K562 (cell line): ENCODE measurements around the gene TEKT2. TPM values are rescaled to one million over a fixed set of nuclear protein-coding genes. Genes with fewer than 3 reads are reported as not detected.
A peak's percentile ranks its signal among the peaks of the same experiment; 100 is the strongest.

Source experiments
- ARID2 ChIP-seq: fragments of 450-650 bp; IDR thresholded peaks from 2 replicates; pipeline ENCODE4 v1.6.1; 2017; ENCODE audit warnings: antibody characterized with exemption, mild to moderate bottlenecking
- CHAMP1 ChIP-seq: fragments of 450-650 bp; IDR thresholded peaks from 2 replicates; pipeline ENCODE4 v1.6.1; 2016; ENCODE audit warnings: mild to moderate bottlenecking
- CXXC5 ChIP-seq: fragments of 250-450 bp; sonication (Bioruptor Pico); IDR thresholded peaks from 2 replicates; pipeline ENCODE4 v1.8.0; 2022; ENCODE audit warnings: inconsistent platforms, mild to moderate bottlenecking, moderate library complexity
- EP400 ChIP-seq: fragments of 450-650 bp; IDR thresholded peaks from 2 replicates; pipeline ENCODE4 v1.6.1; 2017; ENCODE audit warnings: antibody characterized with exemption, mild to moderate bottlenecking, moderate library complexity
- HBP1 ChIP-seq: fragments of 450-650 bp; formaldehyde crosslinking; IDR thresholded peaks from 2 replicates; pipeline ENCODE4 v1.4.0; 2022; ENCODE audit warnings: missing genetic modification characterization
- IRF9 ChIP-seq: fragments of 450-650 bp; IDR thresholded peaks from 2 replicates; pipeline ENCODE4 v1.6.1; 2016; ENCODE audit warnings: missing biosample characterization, missing genetic modification characterization
- NCOA4 ChIP-seq: fragments of 450-650 bp; IDR thresholded peaks from 2 replicates; pipeline ENCODE4 v1.6.1; 2018; ENCODE audit warnings: mild to moderate bottlenecking; ENCODE audit not compliant: partially characterized antibody
- NFRKB ChIP-seq: fragments of 450-650 bp; IDR thresholded peaks from 2 replicates; pipeline ENCODE4 v1.6.1; 2016; ENCODE audit warnings: low read depth
- ZBTB8A ChIP-seq: fragments of 450-650 bp; IDR thresholded peaks from 2 replicates; pipeline ENCODE4 v1.6.1; 2018; ENCODE audit warnings: mild to moderate bottlenecking, moderate library complexity; ENCODE audit not compliant: partially characterized antibody
- ZFP91 ChIP-seq: sonication (generic); formaldehyde crosslinking; IDR thresholded peaks from 2 replicates; pipeline ENCODE4 v1.8.0; 2022; ENCODE audit warnings: mild to moderate bottlenecking, missing genetic modification reagents
- ZFX ChIP-seq: sonication (generic); formaldehyde crosslinking; IDR thresholded peaks from 2 replicates; pipeline ENCODE4 v1.8.0; 2022; ENCODE audit warnings: mild to moderate bottlenecking, missing genetic modification reagents, moderate library complexity
- ZNF146 ChIP-seq: IDR thresholded peaks from one replicate; pipeline ENCODE4 v1.6.1; 2018; ENCODE audit warnings: missing compliant biosample characterization; ENCODE audit not compliant: unreplicated experiment
- ZNF277 ChIP-seq: fragments of 250-450 bp; sonication (Bioruptor Pico); IDR thresholded peaks from 2 replicates; pipeline ENCODE4 v1.8.0; 2022; ENCODE audit warnings: inconsistent platforms, mild to moderate bottlenecking, moderate library complexity, borderline replicate concordance
- ZNF280A ChIP-seq: fragments of 450-650 bp; IDR thresholded peaks from 2 replicates; pipeline ENCODE4 v1.6.1; 2018; ENCODE audit warnings: mild to moderate bottlenecking, low read depth; ENCODE audit not compliant: partially characterized antibody
- ZNF354B ChIP-seq: fragments of 250-450 bp; sonication (Bioruptor Pico); IDR thresholded peaks from 2 replicates; pipeline ENCODE4 v1.4.0; 2020
- ZNF740 ChIP-seq, 3 experiments: fragments of 200-800 bp in 1 of 3; sonication (Bioruptor generic) in 1 of 3; sonication (generic) in 1 of 3; formaldehyde crosslinking in 1 of 3; IDR thresholded peaks; 2 replicates each; pipeline versions ENCODE4 v1.6.1 to v1.8.0; 2016 to 2022; ENCODE audit warnings: mild to moderate bottlenecking in 2 of 3, missing compliant biosample characterization in 2 of 3, missing genetic modification characterization in 2 of 3, missing genetic modification reagents in 1 of 3
- polyA plus RNA-seq, 8 experiments: library from polyadenylated mRNA; depleted of rRNA in 4 of 8; stranded (reverse) in 5 of 8; unstranded in 3 of 8; fragments of >200 nt; fragmentation: Nextera tagmentation in 2 of 8; fragmentation: Illumina TruSeq in 1 of 8; extraction: Ambion mirVana in 2 of 8; extraction: Trizol in 1 of 8; gene quantifications; 2 replicates each; pipeline versions ENCODE4 v1.2.1 to v1.2.3, GENCODE V29; 2011 to 2014; ENCODE audit warnings: inconsistent platforms in 1 of 8, missing spikeins in 1 of 8
- total RNA-seq, 7 experiments: library from RNA; depleted of rRNA in 6 of 7; stranded (reverse); fragments of >200 nt in 6 of 7; fragmentation: Illumina TruSeq in 2 of 7; extraction: Trizol in 2 of 7; gene quantifications; 2 replicates each; pipeline versions ENCODE4 v1.2.1 to v1.2.3, GENCODE V29; 2011 to 2021; ENCODE audit warnings: low replicate concordance in 1 of 7

The TEKT2 gene
- total and polyA plus RNA-seq, 9 of the 15 experiments (the other 6 are each of a cell fraction or from before 2014, with no cell fraction given): 0.06 to 0.94 (median 0.30) TPM; not detected in 1

GRCh38 chr1:36126797-36127500 lies 43.1 kb downstream of the TEKT2 start (continued):
- TF ChIP-seq ZNF277 (CRISPR knock-in tag) (no peak), ZNF740 (CRISPR knock-in tag; IDR thresholded peaks at IDR 0.05) (no peak; the same call in 1 of the 2 replicates), ZNF740 (tag; IDR thresholded peaks at IDR 0.05) (peak in 1 of 2 experiments; percentile 47; a peak in 1 of 4 replicates), HBP1 (CRISPR knock-in tag) (no peak), IRF9 (no peak), ZNF280A (peak; percentile 31), EP400 (no peak), ARID2 (no peak), ZFP91 (CRISPR knock-in tag) (no peak), CXXC5 (no peak), CHAMP1 (no peak), ZFX (no peak), ZBTB8A (no peak), NCOA4 (no peak), ZNF354B (CRISPR knock-in tag) (no peak), ZNF146 (no peak), NFRKB (no peak)
